ENCODE data around the gene C8B.
A peak's percentile ranks its signal among the peaks of the same experiment; 100 is the strongest.

The C8B gene

GRCh38 chr1:56927986-56928385 is 37.8 kb downstream of the C8B start:
- DNase-seq = no peak

DNA sequence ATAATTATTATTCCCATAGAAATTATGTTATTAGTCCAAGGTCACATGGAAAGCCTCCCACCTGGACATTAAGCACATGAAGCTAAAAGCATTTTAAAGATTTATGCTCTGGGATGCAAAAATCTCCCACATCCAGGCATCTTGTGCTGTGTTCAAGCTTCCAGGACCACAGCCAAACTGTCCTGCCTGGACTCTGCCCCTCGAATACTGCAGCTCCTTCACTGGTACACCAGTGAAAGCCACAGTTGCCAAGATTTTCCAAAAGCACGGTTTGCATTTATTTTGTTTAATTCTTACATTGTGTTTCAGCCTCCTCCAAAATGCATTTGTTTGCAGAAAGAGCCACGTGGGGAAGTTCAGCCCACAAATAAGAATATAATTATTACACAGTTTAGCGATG is 38.6 kb downstream of the C8B start:
- DNase-seq = no peak

DNA sequence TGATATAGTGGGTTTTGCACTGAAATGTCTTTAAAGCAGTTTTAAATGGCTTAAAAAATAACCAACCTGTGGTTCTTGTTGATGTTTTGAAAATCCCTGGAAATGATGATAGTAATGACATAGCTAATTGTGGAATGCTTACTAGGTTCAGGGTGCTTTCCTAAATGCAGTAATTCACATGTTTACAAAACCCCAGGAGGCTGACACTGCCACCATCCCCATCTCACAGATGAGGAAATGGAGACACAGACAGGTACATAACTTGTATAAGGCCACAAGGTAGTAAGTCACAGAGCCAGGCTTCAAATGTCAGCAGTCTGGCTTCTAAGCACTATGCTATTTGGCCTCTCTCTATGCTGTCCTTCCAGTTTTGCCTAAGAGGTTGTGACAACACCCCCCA is 40.6 kb downstream of the C8B start:
- no peak for DNase-seq

GRCh38 chr1:56924116-56924515 is 41.7 kb downstream of the C8B start:
- no peak for DNase-seq

DNA sequence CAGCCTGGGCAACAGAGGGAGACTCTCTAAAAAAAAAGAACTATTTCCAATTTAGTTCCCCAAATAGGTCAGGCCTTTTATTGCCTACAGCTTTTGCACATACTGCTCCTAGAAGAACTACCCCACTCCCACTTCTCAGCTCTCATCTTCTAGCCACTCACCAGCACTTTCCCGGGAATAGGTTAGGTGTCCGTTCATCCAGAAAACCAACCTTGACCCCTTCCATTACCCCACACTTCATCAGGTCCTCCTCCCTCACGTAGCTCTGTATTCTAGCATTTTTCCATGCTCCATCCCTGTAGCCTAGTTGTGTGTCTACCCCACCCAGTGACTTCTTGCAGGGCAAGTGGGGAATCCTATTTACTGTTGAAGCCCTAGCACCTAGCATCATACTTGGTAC is 42.6 kb downstream of the C8B start:
- no peak for DNase-seq

DNA sequence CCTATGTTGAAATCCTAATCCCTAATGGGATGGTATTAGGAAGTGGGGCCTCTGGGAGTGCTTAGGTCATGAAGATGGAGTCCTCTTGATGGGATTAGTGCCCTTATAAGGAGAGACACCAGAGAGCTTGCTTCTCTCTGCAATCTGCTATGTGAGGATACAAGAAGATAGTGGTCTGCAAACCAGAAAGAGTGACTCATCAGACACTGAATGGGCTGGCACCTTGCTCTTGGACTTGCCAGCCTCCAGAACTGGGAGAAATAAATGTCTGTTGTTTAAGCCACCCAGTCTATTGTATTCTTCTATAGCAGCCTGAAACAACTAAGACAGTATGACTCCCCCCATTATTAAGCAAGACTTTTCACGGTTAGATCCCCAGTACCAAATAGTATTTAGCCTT is 43.3 kb downstream of the C8B start:
- DNase-seq = no peak

DNA sequence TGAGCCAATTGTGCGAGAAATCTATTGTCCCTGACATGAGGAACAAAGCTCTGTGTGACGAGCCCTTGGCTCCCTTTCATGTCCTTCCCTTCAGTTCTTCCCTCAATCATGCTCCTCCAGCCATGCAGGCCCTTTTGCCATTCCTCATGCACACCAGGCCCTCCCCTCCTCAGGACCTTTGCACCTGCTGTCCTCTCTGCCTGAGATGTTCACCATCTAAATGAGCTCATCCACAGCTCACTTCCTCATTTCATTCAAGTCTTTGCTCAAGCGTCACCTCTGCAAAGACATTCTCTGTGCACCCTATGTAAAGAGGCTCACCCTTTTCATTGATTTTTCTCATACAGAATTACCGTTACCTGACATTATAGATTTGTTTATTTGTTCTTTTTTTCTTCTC is 43.7 kb downstream of the C8B start:
- no peak for DNase-seq

GRCh38 chr1:56921479-56921878 is 44.3 kb downstream of the C8B start:
- DNase-seq = no peak

- no peak for DNase-seq
Observed at GRCh38 chr1:56920591-56921001, 45.2 kb downstream of the C8B start.

DNA sequence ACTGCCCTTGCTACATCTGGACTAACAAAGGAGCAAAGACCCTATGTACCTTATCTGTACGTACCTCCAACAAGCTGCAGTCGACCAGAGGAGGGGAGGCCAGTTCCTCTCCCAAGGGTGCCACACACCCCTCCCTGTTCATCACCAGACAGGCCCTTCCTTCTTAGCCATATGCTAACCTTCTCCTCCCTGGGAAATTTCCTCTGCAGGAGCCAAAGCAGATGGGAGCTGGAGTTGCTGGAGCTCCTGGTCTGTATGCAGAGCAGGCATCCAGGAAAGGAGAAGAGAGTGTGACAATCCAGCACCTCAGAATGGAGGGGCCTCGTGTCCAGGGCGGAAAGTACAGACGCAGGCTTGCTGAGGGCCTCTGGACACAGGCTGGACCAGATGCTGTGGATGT is 48.5 kb downstream of the C8B start:
- DNase-seq = no peak

GRCh38 chr1:56916630-56917029 is 49.2 kb downstream of the C8B start:
- no peak for DNase-seq

GRCh38 chr1:56915960-56916359 is 49.9 kb downstream of the C8B start:
- no peak for DNase-seq

DNA sequence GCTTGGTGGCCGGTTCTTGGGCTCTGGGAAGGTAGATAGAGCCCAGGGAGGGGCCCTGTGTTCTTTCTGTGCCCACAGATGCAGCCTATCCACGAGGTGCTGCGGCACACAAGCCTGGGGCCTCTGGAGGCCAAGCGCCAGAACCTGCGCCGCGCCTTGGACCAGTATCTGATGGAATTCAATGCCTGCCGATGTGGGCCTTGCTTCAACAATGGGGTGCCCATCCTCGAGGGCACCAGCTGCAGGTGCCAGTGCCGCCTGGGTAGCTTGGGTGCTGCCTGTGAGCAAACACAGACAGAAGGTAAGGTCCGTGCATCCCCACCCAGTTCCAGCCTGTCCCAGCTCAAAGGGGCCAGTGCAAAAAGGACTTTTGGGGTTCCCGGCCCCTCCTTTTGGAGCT is 53.5 kb downstream of the C8B start:
- DNase-seq = no peak

- DNase-seq = no peak
Observed at GRCh38 chr1:56911098-56911938, 54.5 kb downstream of the C8B start.

- no peak for DNase-seq
Observed at GRCh38 chr1:56910441-56910985, 55.3 kb downstream of the C8B start.

GRCh38 chr1:56908619-56909221 is 57.1 kb downstream of the C8B start:
- no peak for DNase-seq

GRCh38 chr1:56905667-56906066 is 60.1 kb downstream of the C8B start:
- DNase-seq = no peak

GRCh38 chr1:56904663-56905397 is 61.0 kb downstream of the C8B start:
- DNase-seq = no peak

DNA sequence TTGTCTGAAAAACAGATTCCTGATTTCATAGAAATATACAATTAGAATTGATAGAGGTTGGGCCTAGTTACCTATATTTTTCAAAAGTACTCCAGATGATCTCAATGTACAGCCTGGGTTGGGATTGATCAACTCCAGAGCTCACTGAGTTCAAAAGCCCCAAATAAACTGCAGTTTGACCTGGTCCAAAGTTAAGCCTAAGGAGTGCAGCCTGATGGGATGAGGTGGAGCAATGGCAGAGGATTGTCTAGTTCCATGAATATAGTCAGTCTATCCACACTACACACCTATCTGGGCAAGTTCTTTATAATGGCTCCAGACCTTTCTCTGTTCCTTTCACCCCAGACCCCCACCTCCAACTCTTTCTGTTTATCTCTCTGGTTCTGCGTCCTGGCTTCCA is 62.0 kb downstream of the C8B start:
- no peak for DNase-seq

GRCh38 chr1:56901716-56902115 is 64.1 kb downstream of the C8B start:
- no peak for DNase-seq

DNA sequence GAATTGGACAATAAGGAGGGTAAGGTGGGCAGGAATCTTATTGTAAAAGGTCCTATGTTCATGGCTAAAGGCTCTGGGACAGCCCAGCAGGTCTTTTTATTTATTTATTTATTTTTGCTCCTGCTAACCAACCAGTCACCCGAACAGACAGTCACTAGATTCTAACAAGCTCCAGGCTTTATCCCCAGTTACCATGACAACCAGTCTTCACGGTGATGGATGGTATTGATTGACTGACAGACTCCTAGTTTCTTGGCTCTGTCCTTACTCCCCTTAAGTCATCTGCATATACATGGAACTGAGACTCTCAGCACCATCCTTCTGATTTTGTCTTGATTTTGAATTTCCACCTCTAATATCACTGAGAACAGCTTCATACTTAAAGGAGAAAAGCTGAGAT is 66.9 kb downstream of the C8B start:
- DNase-seq = peak; percentile 56

DNA sequence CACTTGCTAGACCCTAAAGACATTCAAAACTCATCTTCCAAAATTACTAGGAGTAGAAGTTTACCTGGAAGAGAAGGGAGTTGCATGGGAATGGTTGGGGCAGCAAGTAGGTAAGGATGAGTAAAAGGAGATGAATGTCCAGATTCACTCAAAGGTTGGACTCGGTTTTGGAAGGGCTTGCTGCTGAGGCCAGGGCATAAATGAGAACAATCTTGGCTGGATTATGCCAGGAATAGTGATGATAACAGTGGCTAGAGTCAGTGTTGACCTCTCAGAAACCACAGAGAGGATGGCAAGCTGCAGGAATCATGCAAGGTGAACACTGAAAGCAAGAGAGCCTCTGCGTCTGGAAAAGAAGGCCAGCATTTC is 67.8 kb downstream of the C8B start:
- no peak for DNase-seq

GRCh38 chr1:56897150-56898004 is 68.4 kb downstream of the C8B start:
- no peak for DNase-seq

Data from eye (tissue), 1 donor.